Measurements from ENCODE around the gene SYT2. TPM values are rescaled to one million over a fixed set of nuclear protein-coding genes. Genes with fewer than 3 reads are reported as not detected.

SYT2 gene
- total and polyA plus RNA-seq, 2 of the 13 experiments (the other 11 are each of a cell fraction or from before 2014, with no cell fraction given), result not detected

DNA sequence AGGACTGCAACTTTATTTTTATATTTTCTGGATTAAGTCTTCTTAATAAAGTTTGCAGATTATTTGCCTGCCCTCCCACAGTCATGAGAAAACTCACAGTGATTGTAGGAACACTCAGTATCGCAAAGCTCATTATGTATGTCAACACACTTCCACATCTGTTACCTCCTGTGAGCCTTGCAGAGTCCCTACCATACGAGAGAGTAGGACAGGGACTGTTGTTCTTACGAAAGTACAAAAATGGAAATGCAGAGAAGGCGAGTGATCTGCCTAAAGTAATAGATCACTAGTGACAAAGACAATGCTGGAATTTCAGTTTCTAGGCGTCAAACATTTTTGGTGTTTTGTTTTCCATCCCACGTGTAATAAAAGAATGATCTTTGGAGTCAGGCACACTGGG lies 131.7 kb downstream of the SYT2 start:
- H3K4me1 ChIP-seq (ENCODE audit: insufficient read depth, low read length), result peaks cover 22% of the 10 kb centered on the region
- ChIA-PET CTCF (ENCODE audit: low intra/inter-chr PET ratio, low total read pairs) (no interaction called here), POLR2A (no interaction called here)
- DNase-seq (ENCODE audit: low spot score) (no peak), ATAC-seq (no peak), FAIRE-seq (no peak)
- no peaks in the 10 kb centered on the region for H3K79me2 ChIP-seq (ENCODE audit: insufficient read depth, low read length)
- H3K9ac ChIP-seq (ENCODE audit: insufficient read depth, low read depth, low read length), result no peak overlapping the region
- H3K9me3 ChIP-seq (ENCODE audit: low read length), result no peaks in the 10 kb centered on the region
- in situ Hi-C loops (cut with HindIII; ENCODE audit: extremely low pct_ligation_motif_present, low pct_unique_long_range_greater_than_20kb), result no loop called here
- H4K20me1 ChIP-seq (ENCODE audit: insufficient read depth, low read length), result no peaks in the 10 kb centered on the region
- no peak overlapping the region for H2AFZ ChIP-seq (ENCODE audit: low read length)
- no peak overlapping the region for H3K4me3 ChIP-seq (replicated peaks in 1 of 3; ENCODE audit: insufficient read depth in 1 of 3, low read depth in 2 of 3, low read length in 3 of 3)
- no peak overlapping the region for H3K4me2 ChIP-seq (ENCODE audit: low read depth, low read length)
- intact Hi-C loops (cut with micrococcal nuclease; ENCODE audit: unreplicated experiment), result no loop called here
- peaks cover 2 to 15% of the 10 kb centered on the region in 2 experiments; a peak in 3 of 5 replicates for H3K36me3 ChIP-seq (replicated peaks in 1 of 2; ENCODE audit: control insufficient read depth in 1 of 2, insufficient read depth in 2 of 2, low read length in 2 of 2)
- H3K27ac ChIP-seq (ENCODE audit: extremely low read length, insufficient read depth, low read length), result no peak overlapping the region
- no TSS peak for BruUV-seq (replicated peaks)
- WGBS (ENCODE audit: low lambda C conversion rate), result 84% methylated on average over 6 of the region's 6 CpGs
- no peaks in the 10 kb centered on the region for H3K27me3 ChIP-seq (ENCODE audit: control insufficient read depth in 1 of 2, insufficient read depth in 2 of 2, low read length in 2 of 2)
- TF ChIP-seq, protein P1, sequence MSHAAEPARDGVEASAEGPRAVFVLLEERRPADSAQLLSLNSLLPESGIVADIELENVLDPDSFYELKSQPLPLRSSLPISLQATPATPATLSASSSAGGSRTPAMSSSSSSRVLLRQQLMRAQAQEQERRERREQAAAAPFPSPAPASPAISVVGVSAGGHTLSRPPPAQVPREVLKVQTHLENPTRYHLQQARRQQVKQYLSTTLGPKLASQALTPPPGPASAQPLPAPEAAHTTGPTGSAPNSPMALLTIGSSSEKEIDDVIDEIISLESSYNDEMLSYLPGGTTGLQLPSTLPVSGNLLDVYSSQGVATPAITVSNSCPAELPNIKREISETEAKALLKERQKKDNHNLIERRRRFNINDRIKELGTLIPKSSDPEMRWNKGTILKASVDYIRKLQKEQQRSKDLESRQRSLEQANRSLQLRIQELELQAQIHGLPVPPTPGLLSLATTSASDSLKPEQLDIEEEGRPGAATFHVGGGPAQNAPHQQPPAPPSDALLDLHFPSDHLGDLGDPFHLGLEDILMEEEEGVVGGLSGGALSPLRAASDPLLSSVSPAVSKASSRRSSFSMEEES (CRISPR knock-in tag; IDR thresholded peaks at IDR 0.05), result no peak
- TF ChIP-seq ZFP82 (CRISPR knock-in tag; IDR thresholded peaks at IDR 0.05; ENCODE audit: borderline replicate concordance), result no peak
- TF ChIP-seq ZNF788 (CRISPR knock-in tag; IDR thresholded peaks at IDR 0.05; ENCODE audit: borderline replicate concordance), result no peak
- no peak for TF ChIP-seq ZNF225 (CRISPR knock-in tag; IDR thresholded peaks at IDR 0.05)
- TF ChIP-seq ZNF18 (CRISPR knock-in tag; IDR thresholded peaks at IDR 0.05; ENCODE audit: insufficient replicate concordance), result no peak
- no peak for TF ChIP-seq ZNF20 (CRISPR knock-in tag; IDR thresholded peaks at IDR 0.05)
- TF ChIP-seq ZNF205 (CRISPR knock-in tag; IDR thresholded peaks at IDR 0.05), result no peak
- TF ChIP-seq GMEB1 (CRISPR knock-in tag; IDR thresholded peaks at IDR 0.05; ENCODE audit: borderline replicate concordance), result no peak
- no peak for TF ChIP-seq KDM5A (IDR thresholded peaks at IDR 0.05; ENCODE audit: borderline replicate concordance, low read length)
- no peak for TF ChIP-seq TBL1XR1 (IDR thresholded peaks at IDR 0.05; ENCODE audit: borderline replicate concordance, low read length, partially characterized antibody)
- no peak for TF ChIP-seq RAD51 (IDR thresholded peaks at IDR 0.05; ENCODE audit: borderline replicate concordance)
- no peak for TF ChIP-seq ZNF660 (CRISPR knock-in tag; IDR thresholded peaks at IDR 0.05; ENCODE audit: borderline replicate concordance, low read depth)
- TF ChIP-seq CTCF (CRISPR knock-in tag; IDR thresholded peaks at IDR 0.05), result no peak
- TF ChIP-seq RXRA (CRISPR knock-in tag; IDR thresholded peaks at IDR 0.05), result no peak
- no peak for TF ChIP-seq HNRNPLL (IDR thresholded peaks at IDR 0.05; ENCODE audit: low read depth, low read length, poor library complexity, severe bottlenecking)
- TF ChIP-seq ZNF343 (CRISPR knock-in tag; IDR thresholded peaks at IDR 0.05), result no peak
